Measurements from ENCODE around the gene RARA.

DNA sequence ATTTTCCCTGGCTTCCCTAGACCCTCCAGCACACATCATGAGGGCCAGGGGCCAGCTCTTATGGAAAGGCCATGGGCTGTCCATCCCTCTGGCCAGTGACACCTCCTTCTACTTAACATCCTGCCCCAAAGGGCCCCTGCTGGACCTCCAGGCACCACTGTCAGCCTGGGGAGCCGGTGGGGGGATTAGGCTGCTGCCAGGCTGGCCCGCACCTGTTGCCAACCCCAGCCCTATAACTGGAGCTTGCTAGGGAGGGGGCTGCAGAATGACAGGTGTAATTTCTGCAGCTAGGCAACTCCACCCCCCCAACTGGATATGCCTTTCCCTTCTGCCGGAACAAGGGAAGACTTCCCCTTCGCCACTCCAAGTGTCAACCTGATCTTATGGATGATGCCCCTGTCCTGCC, 12.5 kb downstream of the RARA start:
- TF ChIP-seq, protein P1, sequence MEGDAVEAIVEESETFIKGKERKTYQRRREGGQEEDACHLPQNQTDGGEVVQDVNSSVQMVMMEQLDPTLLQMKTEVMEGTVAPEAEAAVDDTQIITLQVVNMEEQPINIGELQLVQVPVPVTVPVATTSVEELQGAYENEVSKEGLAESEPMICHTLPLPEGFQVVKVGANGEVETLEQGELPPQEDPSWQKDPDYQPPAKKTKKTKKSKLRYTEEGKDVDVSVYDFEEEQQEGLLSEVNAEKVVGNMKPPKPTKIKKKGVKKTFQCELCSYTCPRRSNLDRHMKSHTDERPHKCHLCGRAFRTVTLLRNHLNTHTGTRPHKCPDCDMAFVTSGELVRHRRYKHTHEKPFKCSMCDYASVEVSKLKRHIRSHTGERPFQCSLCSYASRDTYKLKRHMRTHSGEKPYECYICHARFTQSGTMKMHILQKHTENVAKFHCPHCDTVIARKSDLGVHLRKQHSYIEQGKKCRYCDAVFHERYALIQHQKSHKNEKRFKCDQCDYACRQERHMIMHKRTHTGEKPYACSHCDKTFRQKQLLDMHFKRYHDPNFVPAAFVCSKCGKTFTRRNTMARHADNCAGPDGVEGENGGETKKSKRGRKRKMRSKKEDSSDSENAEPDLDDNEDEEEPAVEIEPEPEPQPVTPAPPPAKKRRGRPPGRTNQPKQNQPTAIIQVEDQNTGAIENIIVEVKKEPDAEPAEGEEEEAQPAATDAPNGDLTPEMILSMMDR (IDR thresholded peaks at IDR 0.05; ENCODE audit: insufficient read depth, low read depth, low read length), result no peak
- TF ChIP-seq EZH2 (IDR thresholded peaks at IDR 0.05; ENCODE audit: insufficient read depth, low read length), result no peak
